A549 (cell line): ENCODE measurements around the gene SETBP1.

Experiments
- CTCF ChIP-seq: fragments of >200 bp; sonication (Bioruptor Twin); formaldehyde crosslinking; IDR thresholded peaks from 3 replicates; pipeline ENCODE4 v1.5.1; 2016
- EP300 ChIP-seq, 2 experiments: fragments of >200 bp; sonication (Bioruptor Twin); formaldehyde crosslinking; IDR thresholded peaks; 2 replicates in 1 of 2; 3 replicates in 1 of 2; pipeline ENCODE4 v1.6.1; 2016 to 2017
- FOSB ChIP-seq: fragments of 250-450 bp; sonication (Bioruptor Pico); IDR thresholded peaks from 2 replicates; pipeline ENCODE4 v1.5.0; 2020; ENCODE audit warnings: mild to moderate bottlenecking, moderate library complexity
- HMGXB4 ChIP-seq: fragments of 250-450 bp; sonication (Bioruptor Pico); IDR thresholded peaks from 2 replicates; pipeline ENCODE4 v1.5.0; 2021; ENCODE audit warnings: mild to moderate bottlenecking, moderate library complexity, borderline replicate concordance
- HOXB5 ChIP-seq: fragments of 250-450 bp; sonication (Bioruptor Pico); IDR thresholded peaks from 2 replicates; pipeline ENCODE4 v1.5.0; 2020; ENCODE audit warnings: mild to moderate bottlenecking, moderate library complexity
- MAX ChIP-seq: IDR thresholded peaks from 2 replicates; pipeline ENCODE4 v1.6.1; 2012
- MYC ChIP-seq: IDR thresholded peaks from 2 replicates; pipeline ENCODE4 v1.6.1; 2012; ENCODE audit warnings: mild to moderate bottlenecking, inconsistent platforms, low read length, improper control_type of control experiment, borderline replicate concordance
- NR3C1 ChIP-seq: fragments of >200 bp; sonication (Bioruptor Twin); formaldehyde crosslinking; IDR thresholded peaks from 3 replicates; pipeline ENCODE4 v1.6.1; 2017
- PHF8 ChIP-seq: fragments of 200-600 bp; sonication (generic); IDR thresholded peaks from 2 replicates; pipeline ENCODE4 v1.6.1; 2016; ENCODE audit warnings: low read depth, mild to moderate bottlenecking, antibody characterized with exemption, moderate library complexity, borderline replicate concordance
- RCOR1 ChIP-seq: fragments of 150-350 bp; IDR thresholded peaks from 2 replicates; pipeline ENCODE4 v1.6.1; 2014; ENCODE audit warnings: antibody characterized with exemption, low read length, low read depth
- ZSCAN20 ChIP-seq: fragments of 250-450 bp; sonication (Bioruptor Pico); IDR thresholded peaks from 2 replicates; pipeline ENCODE4 v1.8.0; 2022; ENCODE audit warnings: mild to moderate bottlenecking, moderate library complexity

- TF ChIP-seq ZSCAN20 (CRISPR knock-in tag): no peak
- no peak for TF ChIP-seq CTCF
- no peak for TF ChIP-seq NR3C1
- TF ChIP-seq MYC: no peak
- TF ChIP-seq MAX: no peak
- TF ChIP-seq EP300 (IDR thresholded peaks at IDR 0.05): no peak
- TF ChIP-seq HMGXB4: no peak
- no peak for TF ChIP-seq FOSB (CRISPR knock-in tag)
- TF ChIP-seq RCOR1: no peak
- no peak for TF ChIP-seq HOXB5 (CRISPR knock-in tag)
- TF ChIP-seq PHF8: no peak
Measured at GRCh38 chr18:44979748-44980147, 299.1 kb downstream of the SETBP1 start.
